ENCODE data around the gene RNF220.
"Not testable (repeated sequence)": the region's sequence is repeated elsewhere in the genome, so short reads cannot be mapped to it uniquely, and the experiment has no call there.

The RNF220 gene

GRCh38 chr1:44497422-44498170 lies 92.5 kb downstream of the RNF220 start:
- DNase-seq, result no peak

GRCh38 chr1:44499306-44499705 lies 94.3 kb downstream of the RNF220 start:
- DNase-seq, result no peak

- DNase-seq, result no peak
These were observed 95.4 kb downstream of the RNF220 start for GRCh38 chr1:44500181-44501046.

- DNase-seq, result no peak
These were observed 96.2 kb downstream of the RNF220 start for GRCh38 chr1:44501047-44501890.

GRCh38 chr1:44502823-44503222 lies 97.8 kb downstream of the RNF220 start:
- not testable (repeated sequence) for DNase-seq

GRCh38 chr1:44503625-44504024 lies 98.6 kb downstream of the RNF220 start:
- no peak for DNase-seq

GRCh38 chr1:44505210-44505993 lies 100.3 kb downstream of the RNF220 start:
- no peak for DNase-seq

- DNase-seq, result no peak
These were observed 102.7 kb downstream of the RNF220 start for GRCh38 chr1:44507490-44508396.

GRCh38 chr1:44508397-44508745 lies 103.3 kb downstream of the RNF220 start:
- DNase-seq, result no peak

- no peak for DNase-seq
These were observed 106.3 kb downstream of the RNF220 start for GRCh38 chr1:44511363-44511762.

- DNase-seq, result no peak
These were observed 106.7 kb downstream of the RNF220 start for GRCh38 chr1:44511769-44512168.

- DNase-seq, result no peak
These were observed 107.3 kb downstream of the RNF220 start for GRCh38 chr1:44512313-44512885.

GRCh38 chr1:44513111-44513510 lies 108.1 kb downstream of the RNF220 start:
- DNase-seq, result no peak

GRCh38 chr1:44514673-44515072 lies 109.6 kb downstream of the RNF220 start:
- no peak for DNase-seq

- DNase-seq, result no peak
These were observed 110.4 kb downstream of the RNF220 start for GRCh38 chr1:44515416-44515815.

GRCh38 chr1:44519035-44519676 lies 114.1 kb downstream of the RNF220 start:
- peak; percentile 8 for DNase-seq

- DNase-seq, result no peak
These were observed 116.5 kb downstream of the RNF220 start for GRCh38 chr1:44521378-44522080.

- no peak for DNase-seq
These were observed 118.8 kb downstream of the RNF220 start for GRCh38 chr1:44523593-44524591.
